ENCODE results near the gene PAIP2. TPM values are rescaled to one million over a fixed set of nuclear protein-coding genes. Genes with fewer than 3 reads are reported as not detected.
A peak's percentile ranks its signal among the peaks of the same experiment; 100 is the strongest.
"Not testable (repeated sequence)": the region's sequence is repeated elsewhere in the genome, so short reads cannot be mapped to it uniquely, and the experiment has no call there.

The PAIP2 gene
- polyA plus RNA-seq, 6 donors from 2014 or later: 348 to 544 (median 403) TPM

GRCh38 chr5:139344177-139344576 is 2.5 kb downstream of the PAIP2 start:
- Mint-ChIP-seq H3K9me3 (no peaks in the 10 kb centered on the region), H3K27ac (peak overlapping the region in 2 of 6 donors; percentile 42 to 99), H3K36me3 (peaks cover 7% of the 10 kb centered on the region in 2 donors), H3K27me3 (no peaks in the 10 kb centered on the region), H3K4me1 (peaks cover 40 to 76% (median 68%) of the 10 kb centered on the region in 3 donors), H3K4me3 (peak overlapping the region in 6 of 8 donors; percentile 19 to 99 (median 55))
- no peak for ATAC-seq (ENCODE audit: low read depth in 2 of 2)
- no peak for DNase-seq

GRCh38 chr5:139345442-139345841 is 3.8 kb downstream of the PAIP2 start:
- not testable (repeated sequence) for H3K36me3 Mint-ChIP-seq; DNase-seq; H3K27me3 Mint-ChIP-seq; H3K9me3 Mint-ChIP-seq; ATAC-seq (ENCODE audit: low read depth in 2 of 2)
- Mint-ChIP-seq H3K4me3 (peak overlapping the region in 4 of 8 donors; percentile 16 to 75 (median 35)), H3K27ac (peak overlapping the region in 3 of 6 donors; percentile 34 to 54 (median 42)), H3K4me1 (peaks cover 39 to 80% (median 74%) of the 10 kb centered on the region in 3 donors)

- not testable (repeated sequence) for H3K36me3 Mint-ChIP-seq; H3K27me3 Mint-ChIP-seq; DNase-seq; ATAC-seq (ENCODE audit: low read depth in 2 of 2); H3K9me3 Mint-ChIP-seq; H3K4me3 Mint-ChIP-seq
- H3K27ac Mint-ChIP-seq: peak overlapping the region in 1 of 6 donors; percentile 41
- H3K4me1 Mint-ChIP-seq: peaks cover 28 to 69% (median 58%) of the 10 kb centered on the region in 3 donors
Observed at GRCh38 chr5:139347863-139348262, 6.2 kb downstream of the PAIP2 start.

- H3K36me3 Mint-ChIP-seq: peaks cover 6 to 9% of the 10 kb centered on the region in 2 donors
- no peaks in the 10 kb centered on the region for H3K27me3 Mint-ChIP-seq
- H3K27ac Mint-ChIP-seq: peak overlapping the region in 1 of 6 donors; percentile 75
- peaks cover 0 to 7% (median 0%) of the 10 kb centered on the region in 7 donors for H3K9me3 Mint-ChIP-seq
- peaks cover 20 to 47% (median 38%) of the 10 kb centered on the region in 3 donors for H3K4me1 Mint-ChIP-seq
- ATAC-seq (ENCODE audit: low read depth in 2 of 2) (no peak), DNase-seq (no peak)
- no peak overlapping the region for H3K4me3 Mint-ChIP-seq
Observed at GRCh38 chr5:139354186-139354585, 12.5 kb downstream of the PAIP2 start.

- H3K4me3 Mint-ChIP-seq; ATAC-seq (ENCODE audit: low read depth in 2 of 2); H3K9me3 Mint-ChIP-seq; DNase-seq; H3K27ac Mint-ChIP-seq; H3K27me3 Mint-ChIP-seq; H3K36me3 Mint-ChIP-seq: not testable (repeated sequence)
- H3K4me1 Mint-ChIP-seq: peaks cover 24 to 41% (median 39%) of the 10 kb centered on the region in 3 donors
Observed at GRCh38 chr5:139355900-139356299, 14.2 kb downstream of the PAIP2 start.

GRCh38 chr5:139358064-139358463 is 16.4 kb downstream of the PAIP2 start:
- Mint-ChIP-seq H3K9me3 (peaks cover 0 to 7% (median 0%) of the 10 kb centered on the region in 7 donors), H3K36me3 (peaks cover 6 to 9% of the 10 kb centered on the region in 2 donors), H3K27ac (peak overlapping the region in 1 of 6 donors; percentile 18), H3K4me3 (no peak overlapping the region), H3K4me1 (peaks cover 20 to 38% (median 35%) of the 10 kb centered on the region in 3 donors), H3K27me3 (no peaks in the 10 kb centered on the region)
- DNase-seq (no peak), ATAC-seq (ENCODE audit: low read depth in 2 of 2) (no peak)

- ATAC-seq (ENCODE audit: low read depth in 2 of 2) (no peak), DNase-seq (no peak)
- H3K4me1 Mint-ChIP-seq: peaks cover 13 to 27% (median 27%) of the 10 kb centered on the region in 3 donors
- no peaks in the 10 kb centered on the region for H3K9me3 Mint-ChIP-seq
- H3K36me3 Mint-ChIP-seq: peaks cover 10% of the 10 kb centered on the region in 2 donors
- H3K27ac Mint-ChIP-seq: peak overlapping the region in 2 of 6 donors; percentile 21 to 80
- no peaks in the 10 kb centered on the region for H3K27me3 Mint-ChIP-seq
- H3K4me3 Mint-ChIP-seq: peak overlapping the region in 1 of 8 donors; percentile 40
Observed at GRCh38 chr5:139360384-139360783, 18.7 kb downstream of the PAIP2 start.

GRCh38 chr5:139361835-139362429 is 20.3 kb downstream of the PAIP2 start:
- DNase-seq (no peak), ATAC-seq (ENCODE audit: low read depth in 2 of 2) (no peak)
- H3K4me1 Mint-ChIP-seq: peaks cover 13 to 20% (median 16%) of the 10 kb centered on the region in 3 donors
- H3K27me3 Mint-ChIP-seq: no peaks in the 10 kb centered on the region
- H3K36me3 Mint-ChIP-seq: peaks cover 10% of the 10 kb centered on the region in 2 donors
- H3K27ac Mint-ChIP-seq: no peak overlapping the region
- H3K4me3 Mint-ChIP-seq: no peak overlapping the region
- H3K9me3 Mint-ChIP-seq: no peaks in the 10 kb centered on the region

GRCh38 chr5:139363937-139364336 is 22.3 kb downstream of the PAIP2 start:
- Mint-ChIP-seq H3K27ac (peak overlapping the region in 1 of 6 donors; percentile 16), H3K4me1 (peaks cover 0 to 10% (median 4%) of the 10 kb centered on the region in 3 donors), H3K4me3 (no peak overlapping the region), H3K27me3 (no peaks in the 10 kb centered on the region), H3K36me3 (peaks cover 10 to 16% of the 10 kb centered on the region in 2 donors), H3K9me3 (no peaks in the 10 kb centered on the region)
- DNase-seq: no peak
- ATAC-seq (ENCODE audit: low read depth in 2 of 2): no peak

- DNase-seq: no peak
- peak overlapping the region in 1 of 6 donors; percentile 16 for H3K27ac Mint-ChIP-seq
- no peaks in the 10 kb centered on the region for H3K9me3 Mint-ChIP-seq
- H3K4me3 Mint-ChIP-seq: no peak overlapping the region
- ATAC-seq (ENCODE audit: low read depth in 2 of 2): no peak
- peaks cover 10 to 18% of the 10 kb centered on the region in 2 donors for H3K36me3 Mint-ChIP-seq
- H3K4me1 Mint-ChIP-seq: peaks cover 0 to 10% (median 4%) of the 10 kb centered on the region in 3 donors
- no peaks in the 10 kb centered on the region for H3K27me3 Mint-ChIP-seq
Observed at GRCh38 chr5:139364466-139364865, 22.8 kb downstream of the PAIP2 start.

- Mint-ChIP-seq H3K4me3 (no peak overlapping the region), H3K9me3 (no peaks in the 10 kb centered on the region), H3K27ac (peak overlapping the region in 3 of 6 donors; percentile 39 to 92 (median 66)), H3K27me3 (no peaks in the 10 kb centered on the region), H3K36me3 (peaks cover 10 to 21% of the 10 kb centered on the region in 2 donors), H3K4me1 (no peaks in the 10 kb centered on the region)
- no peak for ATAC-seq (ENCODE audit: low read depth in 2 of 2)
- no peak for DNase-seq
Observed at GRCh38 chr5:139368613-139369012, 27.0 kb downstream of the PAIP2 start.

- peaks cover 4 to 17% of the 10 kb centered on the region in 2 donors for H3K36me3 Mint-ChIP-seq
- H3K4me3 Mint-ChIP-seq: no peak overlapping the region
- ATAC-seq (ENCODE audit: low read depth in 2 of 2): no peak
- no peaks in the 10 kb centered on the region for H3K4me1 Mint-ChIP-seq
- no peak for DNase-seq
- peak overlapping the region in 1 of 6 donors; percentile 28 for H3K27ac Mint-ChIP-seq
- H3K9me3 Mint-ChIP-seq: no peaks in the 10 kb centered on the region
- no peaks in the 10 kb centered on the region for H3K27me3 Mint-ChIP-seq
Observed at GRCh38 chr5:139369181-139369580, 27.5 kb downstream of the PAIP2 start.

GRCh38 chr5:139371482-139372435 is 30.1 kb downstream of the PAIP2 start:
- ATAC-seq (ENCODE audit: low read depth in 2 of 2) (no peak), DNase-seq (no peak)
- Mint-ChIP-seq H3K9me3 (no peaks in the 10 kb centered on the region), H3K27me3 (no peaks in the 10 kb centered on the region), H3K27ac (peak overlapping the region in 2 of 6 donors; percentile 66 to 84), H3K4me1 (peaks cover 0 to 5% (median 0%) of the 10 kb centered on the region in 3 donors), H3K4me3 (no peak overlapping the region), H3K36me3 (peaks cover 0 to 11% of the 10 kb centered on the region in 2 donors)

All from naive B cell (primary cell).